H1 (cell line): ENCODE measurements around the gene SNHG17. TPM values are rescaled to one million over a fixed set of nuclear protein-coding genes. Genes with fewer than 3 reads are reported as not detected.

ENCODE experiments used
- CTCF ChIA-PET: fragments of 300-600 bp; sonication (Branson Sonifier 250); formaldehyde crosslinking; loops from one replicate; lab custom pipeline; 2021; ENCODE audit not compliant: partially characterized antibody; lab: Charles Lee
- POLR2A ChIA-PET: fragments of 300-600 bp; sonication (Branson Sonifier 250); formaldehyde crosslinking; loops from one replicate; lab custom pipeline; 2021; ENCODE audit warnings: inconsistent platforms; ENCODE audit not compliant: partially characterized antibody; lab: Charles Lee
- DNase-seq, 2 experiments: peaks; one replicate each; pipeline versions ENCODE4 v3.0.0 to v3.0.0-alpha.2; 2010 to 2022; ENCODE audit warnings: low spot score in 2 of 2, low read depth in 1 of 2, mixed read lengths in 1 of 2
- FAIRE-seq: peaks from 2 replicates; lab custom pipeline; 2011; peaks lifted over from hg19 to GRCh38; lab: Jason Lieb, UNC
- H2AFZ ChIP-seq: 2 replicates; pipeline ENCODE4 v1.8.1; 2012; ENCODE audit warnings: low read length, inconsistent platforms
- H2AK5ac ChIP-seq: 2 replicates; pipeline ENCODE4 v1.6.1; 2013; ENCODE audit warnings: low read depth, low read length
- H2BK120ac ChIP-seq: replicated peaks from 2 replicates; pipeline ENCODE3; 2013; ENCODE audit warnings: low read depth, low read length, inconsistent platforms
- H2BK12ac ChIP-seq: 2 replicates; pipeline ENCODE4 v1.6.1; 2013; ENCODE audit warnings: low read depth, low read length
- H2BK15ac ChIP-seq: 2 replicates; pipeline ENCODE4 v1.6.1; 2013; ENCODE audit warnings: low read length
- H2BK20ac ChIP-seq: 2 replicates; pipeline ENCODE4 v1.6.1; 2013; ENCODE audit warnings: low read length
- H2BK5ac ChIP-seq: 2 replicates; pipeline ENCODE4 v1.6.1; 2013; ENCODE audit warnings: low read depth, low read length
- H3K14ac ChIP-seq: 2 replicates; pipeline ENCODE4 v1.6.1; 2013; ENCODE audit warnings: inconsistent platforms; ENCODE audit not compliant: insufficient read length
- H3K18ac ChIP-seq: 2 replicates; pipeline ENCODE4 v1.6.1; 2013; ENCODE audit warnings: low read length; ENCODE audit errors: extremely low read depth
- H3K23ac ChIP-seq: 2 replicates; pipeline ENCODE4 v1.6.1; 2013; ENCODE audit warnings: inconsistent platforms; ENCODE audit not compliant: insufficient read length
- H3K23me2 ChIP-seq: 2 replicates; pipeline ENCODE4 v1.6.1; 2013; ENCODE audit warnings: low read depth, low read length
- H3K27ac ChIP-seq: 2 replicates; pipeline ENCODE4 v1.6.1; 2011; ENCODE audit warnings: low read depth, low read length, inconsistent platforms
- H3K27me3 ChIP-seq, 4 experiments: replicated peaks in 1 of 4; 1 replicate in 1 of 4; 2 replicates in 3 of 4; pipeline versions ENCODE4 v1.6.1 to v1.8.1; 2011 to 2013; ENCODE audit warnings: low read length in 3 of 4, mild to moderate bottlenecking in 3 of 4, inconsistent platforms in 2 of 4, mixed read lengths in 2 of 4, moderate library complexity in 1 of 4; ENCODE audit not compliant: control insufficient read depth in 3 of 4, insufficient read depth in 3 of 4; ENCODE audit errors: extremely low read depth in 1 of 4
- H3K36me3 ChIP-seq, 4 experiments: 2 replicates each; pipeline versions ENCODE4 v1.6.1 to v1.8.1; 2011 to 2013; ENCODE audit warnings: mild to moderate bottlenecking in 4 of 4, low read length in 3 of 4, moderate library complexity in 2 of 4, control low read depth in 1 of 4, inconsistent platforms in 1 of 4; ENCODE audit not compliant: insufficient read depth in 4 of 4, control insufficient read depth in 2 of 4
- H3K4ac ChIP-seq: replicated peaks from 2 replicates; pipeline ENCODE3; 2013; ENCODE audit warnings: low read length, low read depth, mixed read lengths, inconsistent platforms; ENCODE audit not compliant: insufficient read length
- H3K4me1 ChIP-seq, 4 experiments: replicated peaks in 1 of 4; 1 replicate in 1 of 4; 2 replicates in 3 of 4; pipeline versions ENCODE4 v1.6.1 to v1.8.1; 2011 to 2013; ENCODE audit warnings: low read length in 3 of 4, inconsistent platforms in 2 of 4, mixed read lengths in 1 of 4; ENCODE audit not compliant: insufficient read depth in 4 of 4, control insufficient read depth in 3 of 4
- H3K4me2 ChIP-seq, 2 experiments: 2 replicates each; pipeline versions ENCODE4 v1.6.1 to v1.8.1; 2011 to 2013; ENCODE audit warnings: low read depth in 2 of 2, low read length in 2 of 2, control low read depth in 1 of 2, inconsistent platforms in 1 of 2, mild to moderate bottlenecking in 1 of 2; ENCODE audit not compliant: insufficient read depth in 1 of 2
- H3K4me3 ChIP-seq, 4 experiments: fragments of 200-600, 300-600 bp in 1 of 4; sonication (generic), shearing (Covaris generic), sonication (Bioruptor Twin) in 1 of 4; 2 replicates each; pipeline versions ENCODE4 v1.5.1 to v1.8.1; 2011 to 2016; ENCODE audit warnings: low read length in 4 of 4, low read depth in 3 of 4, control low read depth in 2 of 4, inconsistent platforms in 2 of 4, mild to moderate bottlenecking in 2 of 4, mixed read lengths in 1 of 4, moderate library complexity in 1 of 4; ENCODE audit not compliant: insufficient read depth in 2 of 4; ENCODE audit errors: extremely low read depth in 1 of 4
- H3K56ac ChIP-seq: replicated peaks from 2 replicates; pipeline ENCODE3; 2013; ENCODE audit warnings: low read depth, mild to moderate bottlenecking, mixed read lengths, low read length, inconsistent platforms; ENCODE audit not compliant: insufficient read length
- H3K79me1 ChIP-seq: 2 replicates; pipeline ENCODE4 v1.6.1; 2013; ENCODE audit warnings: low read depth, low read length, control low read depth
- H3K79me2 ChIP-seq, 2 experiments: 2 replicates each; pipeline versions ENCODE4 v1.6.1 to v1.8.1; 2012 to 2013; ENCODE audit warnings: low read length in 2 of 2, mild to moderate bottlenecking in 2 of 2, inconsistent platforms in 1 of 2; ENCODE audit not compliant: insufficient read depth in 2 of 2, control insufficient read depth in 1 of 2
- H3K9ac ChIP-seq, 4 experiments: replicated peaks in 1 of 4; 1 replicate in 1 of 4; 2 replicates in 3 of 4; pipeline versions ENCODE4 v1.6.1 to v1.8.1; 2011 to 2013; ENCODE audit warnings: low read depth in 3 of 4, low read length in 3 of 4, control low read depth in 2 of 4, mild to moderate bottlenecking in 2 of 4, moderate library complexity in 2 of 4, inconsistent platforms in 1 of 4; ENCODE audit errors: extremely low read depth in 1 of 4
- H3K9me3 ChIP-seq, 2 experiments: 2 replicates each; pipeline versions ENCODE4 v1.6.1 to v1.8.1; 2012 to 2013; ENCODE audit warnings: mild to moderate bottlenecking in 2 of 2, moderate library complexity in 2 of 2, control low read depth in 1 of 2, inconsistent platforms in 1 of 2, low read depth in 1 of 2, low read length in 1 of 2, mixed read lengths in 1 of 2; ENCODE audit not compliant: insufficient read depth in 2 of 2
- H4K20me1 ChIP-seq, 2 experiments: replicated peaks in 1 of 2; 2 replicates each; pipeline versions ENCODE3 to v1.8.1; 2011 to 2013; ENCODE audit warnings: inconsistent platforms in 2 of 2, low read length in 2 of 2, mild to moderate bottlenecking in 1 of 2; ENCODE audit not compliant: insufficient read depth in 2 of 2, control insufficient read depth in 1 of 2
- H4K5ac ChIP-seq: 2 replicates; pipeline ENCODE4 v1.6.1; 2013; ENCODE audit warnings: low read length, low read depth, mixed read lengths, inconsistent platforms; ENCODE audit not compliant: insufficient read length
- H4K8ac ChIP-seq: 2 replicates; pipeline ENCODE4 v1.8.0; 2013; ENCODE audit warnings: mild to moderate bottlenecking, moderate library complexity, low read length, inconsistent platforms; ENCODE audit not compliant: insufficient read depth; ENCODE audit errors: extremely low read depth
- H4K91ac ChIP-seq: replicated peaks from 2 replicates; pipeline ENCODE3; 2013; ENCODE audit warnings: low read length, mixed read lengths, inconsistent platforms; ENCODE audit not compliant: insufficient read length
- ASH2L ChIP-seq: fragments of 200-600, 300-600 bp; sonication (generic); IDR thresholded peaks from one replicate; pipeline ENCODE4 v1.7.1; 2017; ENCODE audit warnings: low read length
- KDM4A ChIP-seq: IDR thresholded peaks from one replicate; pipeline ENCODE4 v1.7.1; 2012; ENCODE audit warnings: low read depth, mild to moderate bottlenecking, moderate library complexity, low read length, inconsistent platforms; ENCODE audit not compliant: severe bottlenecking
- PHF8 ChIP-seq: fragments of 200-600 bp; sonication (generic); conservative IDR thresholded peaks from 2 replicates; pipeline ENCODE4 v1.7.1; 2012; ENCODE audit warnings: low read depth, mild to moderate bottlenecking, inconsistent platforms, low read length, moderate library complexity
- RFX5 ChIP-seq: IDR thresholded peaks from 2 replicates; pipeline ENCODE4 v1.6.1; 2011; ENCODE audit warnings: low read depth, low read length, improper control_type of control experiment, borderline replicate concordance
- RNF2 ChIP-seq: fragments of 200-900, 300-1000 bp; sonication (generic); IDR thresholded peaks from 2 replicates; pipeline ENCODE4 v1.7.1; 2016; ENCODE audit warnings: borderline replicate concordance, low read depth, mild to moderate bottlenecking, antibody characterized with exemption, low read length; ENCODE audit not compliant: poor library complexity, severe bottlenecking; ENCODE audit errors: missing control alignments
- SIX5 ChIP-seq: IDR thresholded peaks from 2 replicates; pipeline ENCODE4 v1.6.1; 2011; ENCODE audit warnings: mild to moderate bottlenecking, low read depth, low read length
- ZNF274 ChIP-seq: IDR thresholded peaks from 2 replicates; pipeline ENCODE4 v1.7.0; 2012; ENCODE audit warnings: low read length, borderline replicate concordance; ENCODE audit errors: extremely low read depth
- WGBS, 2 experiments: shearing (Covaris generic) in 1 of 2; methylation state at CpG; one replicate each; pipeline versions ENCODE4 v1.1.6 to v1.1.7; 2013 to 2015; ENCODE audit warnings: low lambda C conversion rate in 2 of 2, mixed read lengths in 2 of 2, inconsistent platforms in 1 of 2, low coverage in 1 of 2, missing lambda C conversion rate in 1 of 2; ENCODE audit not compliant: insufficient replicate concordance in 2 of 2, insufficient coverage in 1 of 2, insufficient read length in 1 of 2; ENCODE audit errors: extremely low coverage in 1 of 2, missing lambda C conversion rate in 1 of 2; 5-methylcytosine and 5-hydroxymethylcytosine counted together
- polyA plus RNA-seq, 7 experiments: library from polyadenylated mRNA; depleted of rRNA in 3 of 7; stranded (reverse) in 5 of 7; unstranded in 2 of 7; fragments of >200 nt in 5 of 7; fragments of 200-250 nt in 2 of 7; gene quantifications; 1 replicate in 5 of 7; 2 replicates in 1 of 7; 4 replicates in 1 of 7; pipeline versions ENCODE4 v1.2.1 to v1.2.3, GENCODE V29; 2011 to 2013; ENCODE audit warnings: missing spikeins in 2 of 7, mixed read lengths in 2 of 7
- total RNA-seq: library from RNA; stranded (reverse); fragmentation: NEBNext Ultra II Directional; extraction: Animal tissue kit (Norgen Biotek cat#: 25700); gene quantifications from 2 replicates; pipeline ENCODE4 v1.2.1, GENCODE V29; 2021

The SNHG17 gene
- total and polyA plus RNA-seq, 2 of the 8 experiments (the other 6 are each of a cell fraction or from before 2014, with no cell fraction given): 59.4 to 59.8 TPM

- 91% methylated on average over 2 of the region's 5 CpGs; no CpG with 5 or more reads in 1 of the 2 experiments for WGBS, 2 experiments
- TF ChIP-seq ZNF274 (no peak), KDM4A (no peak), SIX5 (no peak), PHF8 (no peak), ASH2L (no peak), RFX5 (no peak), RNF2 (no peak)
Measured at GRCh38 chr20:38460040-38460623, 25.0 kb upstream of the SNHG17 start.

More at GRCh38 chr20:38460040-38460623, 25.0 kb upstream of the SNHG17 start:
- no peak overlapping the region for H2AFZ ChIP-seq
- H3K14ac ChIP-seq: no peak overlapping the region
- H3K18ac ChIP-seq: no peak overlapping the region
- no peak overlapping the region for H3K4me3 ChIP-seq
- H3K4me1 ChIP-seq: no peaks in the 10 kb centered on the region
- ChIA-PET POLR2A (no interaction called here), CTCF (interaction anchor here (0.6 kb wide), 1 partner anchor 16 kb away, joined by 4 read pairs; no protein-coding TSS in a partner anchor)
- DNase-seq (no peak), FAIRE-seq (no peak)
- H2AK5ac ChIP-seq: no peak overlapping the region
- no peak overlapping the region for H2BK20ac ChIP-seq
- H2BK15ac ChIP-seq: no peak overlapping the region
- H4K91ac ChIP-seq: no peak overlapping the region
- no peaks in the 10 kb centered on the region for H3K79me1 ChIP-seq
- no peak overlapping the region for H4K5ac ChIP-seq
- H3K9ac ChIP-seq: no peak overlapping the region
- no peaks in the 10 kb centered on the region for H3K79me2 ChIP-seq
- H3K36me3 ChIP-seq: no peaks in the 10 kb centered on the region
- H3K23me2 ChIP-seq: no peaks in the 10 kb centered on the region
- H2BK5ac ChIP-seq: no peak overlapping the region
- H3K27ac ChIP-seq: no peak overlapping the region
- no peak overlapping the region for H3K4me2 ChIP-seq
- no peaks in the 10 kb centered on the region for H4K20me1 ChIP-seq
- H2BK12ac ChIP-seq: no peak overlapping the region
- no peak overlapping the region for H3K56ac ChIP-seq
- no peak overlapping the region for H4K8ac ChIP-seq
- H2BK120ac ChIP-seq: no peak overlapping the region
- H3K4ac ChIP-seq: no peak overlapping the region
- peaks cover 0 to 5% of the 10 kb centered on the region in 2 experiments; a peak in 1 of 4 replicates for H3K9me3 ChIP-seq
- no peaks in the 10 kb centered on the region for H3K27me3 ChIP-seq
- H3K23ac ChIP-seq: no peak overlapping the region
